A549 (cell line): ENCODE measurements around the gene PCNX1. TPM values are rescaled to one million over a fixed set of nuclear protein-coding genes. Genes with fewer than 3 reads are reported as not detected.

ENCODE experiments used
- ATAC-seq, 2 experiments: fragments of 200-7000 bp in 1 of 2; fragments of >200 bp in 1 of 2; cut with Nextera tagmentation in 1 of 2; cut with Tn5 transposase in 1 of 2; 3 replicates each; pipeline versions ENCODE4 v1.8.0 to v1.9.1; 2018 to 2020; ENCODE audit warnings: mild to moderate bottlenecking in 1 of 2, moderate library complexity in 1 of 2
- CTCF ChIA-PET: fragments of 300-600 bp; sonication (Branson Sonifier 250); formaldehyde crosslinking; extraction: SDS; loops from one replicate; lab custom pipeline; 2021; ENCODE audit warnings: antibody characterized with exemption, inconsistent platforms; lab: Yijun Ruan, JAX
- POLR2A ChIA-PET: fragments of 350-600 bp; formaldehyde crosslinking; extraction: SDS; loops from one replicate; lab custom pipeline; 2021; ENCODE audit warnings: antibody characterized with exemption, inconsistent platforms; lab: Yijun Ruan, JAX
- DNase-seq, 2 experiments: peaks; one replicate each; pipeline versions ENCODE4 v3.0.0 to v3.0.0-alpha.2; 2011 to 2016; ENCODE audit warnings: low read depth in 1 of 2, low spot score in 1 of 2
- FAIRE-seq: peaks from 2 replicates; lab custom pipeline; 2011; peaks lifted over from hg19 to GRCh38; lab: Jason Lieb, UNC
- H3K27ac ChIP-seq, 2 experiments: fragments of >200 bp; sonication (Bioruptor Twin); formaldehyde crosslinking; 3 replicates each; pipeline ENCODE4 v1.5.1; 2016 to 2017
- H3K4me1 ChIP-seq: fragments of >200 bp; sonication (Bioruptor Twin); formaldehyde crosslinking; 3 replicates; pipeline ENCODE4 v1.6.1; 2016
- H3K4me2 ChIP-seq: fragments of >200 bp; sonication (Bioruptor Twin); formaldehyde crosslinking; 3 replicates; pipeline ENCODE4 v1.6.1; 2016
- H3K4me3 ChIP-seq: fragments of >200 bp; sonication (Bioruptor Twin); formaldehyde crosslinking; 3 replicates; pipeline ENCODE4 v1.5.1; 2016
- H3K9me3 ChIP-seq: fragments of >200 bp; sonication (Bioruptor Twin); formaldehyde crosslinking; 3 replicates; pipeline ENCODE4 v1.6.1; 2016
- CHD2 ChIP-seq: fragments of 150-350 bp; IDR thresholded peaks from 2 replicates; pipeline ENCODE4 v1.6.1; 2014; ENCODE audit warnings: low read length; ENCODE audit not compliant: partially characterized antibody
- E2F6 ChIP-seq: IDR thresholded peaks from 2 replicates; pipeline ENCODE4 v1.6.1; 2012; ENCODE audit warnings: low read depth, borderline replicate concordance
- EHF ChIP-seq: fragments of 250-450 bp; sonication (Bioruptor Pico); IDR thresholded peaks from 2 replicates; pipeline ENCODE4 v1.5.0; 2020; ENCODE audit warnings: mild to moderate bottlenecking
- EHMT2 ChIP-seq: fragments of 200-600 bp; sonication (generic); IDR thresholded peaks from 2 replicates; pipeline ENCODE4 v1.6.1; 2016; ENCODE audit warnings: antibody characterized with exemption, low read depth, mild to moderate bottlenecking, moderate library complexity
- ELK1 ChIP-seq: fragments of 150-350 bp; IDR thresholded peaks from 2 replicates; pipeline ENCODE4 v1.6.1; 2014; ENCODE audit warnings: low read depth, mild to moderate bottlenecking, low read length
- FOSB ChIP-seq: fragments of 250-450 bp; sonication (Bioruptor Pico); IDR thresholded peaks from 2 replicates; pipeline ENCODE4 v1.5.0; 2020; ENCODE audit warnings: mild to moderate bottlenecking, moderate library complexity
- HDAC2 ChIP-seq: fragments of 200-600 bp; sonication (generic); IDR thresholded peaks from 2 replicates; pipeline ENCODE4 v1.6.1; 2016
- JUN ChIP-seq, 2 experiments: fragments of >200 bp; sonication (Bioruptor Twin); formaldehyde crosslinking; IDR thresholded peaks; 2 replicates in 1 of 2; 3 replicates in 1 of 2; pipeline ENCODE4 v1.6.1; 2016 to 2017
- MAFK ChIP-seq: fragments of 450-650 bp; IDR thresholded peaks from 2 replicates; pipeline ENCODE4 v1.6.1; 2014; ENCODE audit not compliant: partially characterized antibody
- MAZ ChIP-seq: fragments of 150-350 bp; IDR thresholded peaks from 2 replicates; pipeline ENCODE4 v1.6.1; 2014; ENCODE audit warnings: antibody characterized with exemption, low read depth, low read length, borderline replicate concordance
- NPAS2 ChIP-seq: fragments of 250-450 bp; sonication (Bioruptor Pico); IDR thresholded peaks from 2 replicates; pipeline ENCODE4 v1.8.0; 2022; ENCODE audit warnings: mild to moderate bottlenecking, moderate library complexity, borderline replicate concordance
- PBX3 ChIP-seq: IDR thresholded peaks from 2 replicates; pipeline ENCODE4 v1.6.1; 2012
- PHF8 ChIP-seq: fragments of 200-600 bp; sonication (generic); IDR thresholded peaks from 2 replicates; pipeline ENCODE4 v1.6.1; 2016; ENCODE audit warnings: low read depth, mild to moderate bottlenecking, antibody characterized with exemption, moderate library complexity, borderline replicate concordance
- POLR2AphosphoS2 ChIP-seq: conservative IDR thresholded peaks from 2 replicates; pipeline ENCODE4 v1.6.1; 2012; ENCODE audit warnings: low read length, improper control_type of control experiment, inconsistent platforms
- RARB ChIP-seq: fragments of 250-450 bp; sonication (Bioruptor Pico); IDR thresholded peaks from 2 replicates; pipeline ENCODE4 v1.8.0; 2021; ENCODE audit warnings: mild to moderate bottlenecking, moderate library complexity
- RCOR1 ChIP-seq: fragments of 150-350 bp; IDR thresholded peaks from 2 replicates; pipeline ENCODE4 v1.6.1; 2014; ENCODE audit warnings: antibody characterized with exemption, low read length, low read depth
- TP53 ChIP-seq: fragments of 250-450 bp; sonication (Bioruptor Pico); IDR thresholded peaks from 2 replicates; pipeline ENCODE4 v1.5.0; 2021; ENCODE audit warnings: mild to moderate bottlenecking, moderate library complexity
- ZNF302 ChIP-seq: fragments of 250-450 bp; sonication (Bioruptor Pico); IDR thresholded peaks from 2 replicates; pipeline ENCODE4 v1.9.0; 2021; ENCODE audit warnings: inconsistent platforms, mild to moderate bottlenecking, moderate library complexity
- ZSCAN20 ChIP-seq: fragments of 250-450 bp; sonication (Bioruptor Pico); IDR thresholded peaks from 2 replicates; pipeline ENCODE4 v1.8.0; 2022; ENCODE audit warnings: mild to moderate bottlenecking, moderate library complexity
- WGBS: methylation state at CpG from one replicate; pipeline ENCODE4 v1.1.6; 2017; ENCODE audit errors: missing lambda C conversion rate; 5-methylcytosine and 5-hydroxymethylcytosine counted together
- polyA plus RNA-seq, 4 experiments: library from polyadenylated mRNA; depleted of rRNA in 3 of 4; stranded (reverse); fragments of >200 nt; fragmentation: RNase III in 1 of 4; extraction: RNeasy Plus Mini Kit Qiagen cat#74134 plus additional on column Dnase treatment in 1 of 4; gene quantifications; 2 replicates in 3 of 4; 3 replicates in 1 of 4; pipeline ENCODE4 v1.2.3, GENCODE V29; 2011 to 2017
- TF ChIP-seq, protein P1 (sequence below): fragments of 450-650 bp; IDR thresholded peaks from 2 replicates; pipeline ENCODE4 v1.6.1; 2014; ENCODE audit warnings: antibody characterized with exemption

Gene PCNX1
- polyA plus RNA-seq, 2 of the 4 experiments (the other 2 are of a cell fraction): 10.4 to 45.0 TPM

DNA sequence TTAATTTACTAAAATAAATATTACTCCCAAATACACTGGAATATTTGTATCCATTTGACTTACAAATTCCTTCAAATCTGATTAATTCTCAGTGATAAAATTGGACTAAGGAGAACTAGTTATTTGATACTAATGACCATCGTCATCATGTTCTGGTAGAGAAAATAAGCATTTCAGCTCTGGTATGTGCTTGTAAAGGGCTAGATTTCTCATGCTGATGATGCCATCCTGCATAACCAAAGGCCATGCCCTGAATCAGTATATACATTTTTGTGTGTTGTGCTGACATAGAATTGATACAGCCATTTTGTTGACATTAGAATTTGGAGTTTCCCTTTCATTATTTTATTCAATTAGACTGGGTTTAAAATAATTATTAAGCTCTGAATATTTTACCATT, 148.9 kb downstream of the PCNX1 start:
- ATAC-seq (no peak), FAIRE-seq (no peak), DNase-seq (no peak)
- Histone ChIP-seq H3K4me1 (no peaks in the 10 kb centered on the region; the same call in 2 of the 3 replicates), H3K27ac (no peak overlapping the region), H3K9me3 (no peaks in the 10 kb centered on the region), H3K4me3 (no peak overlapping the region), H3K4me2 (no peak overlapping the region)
- WGBS: 90% methylated on average over 1 of the region's 1 CpG
- ChIA-PET POLR2A (no interaction called here), CTCF (no interaction called here)
- TF ChIP-seq RCOR1: no peak
- no peak for TF ChIP-seq JUN (IDR thresholded peaks at IDR 0.05)
- TF ChIP-seq EHMT2: no peak
- no peak for TF ChIP-seq PBX3
- no peak for TF ChIP-seq ELK1
- no peak for TF ChIP-seq EHF (CRISPR knock-in tag)
- TF ChIP-seq ZSCAN20 (CRISPR knock-in tag): no peak
- no peak for TF ChIP-seq NPAS2 (CRISPR knock-in tag)

GRCh38 chr14:71060274-71060673, 153.0 kb downstream of the PCNX1 start:
- Histone ChIP-seq H3K4me1 (peaks cover 7% of the 10 kb centered on the region; the same call in 2 of the 3 replicates), H3K27ac (peak overlapping the region in 1 of 2 experiments; percentile 12; a peak in 1 of 6 replicates), H3K4me2 (no peak overlapping the region), H3K9me3 (peaks cover 3% of the 10 kb centered on the region; the same call in 1 of the 3 replicates), H3K4me3 (no peak overlapping the region)
- DNase-seq (no peak), FAIRE-seq (no peak), ATAC-seq (no peak)
- WGBS: 39% methylated on average over 2 of the region's 2 CpGs
- ChIA-PET POLR2A (no interaction called here), CTCF (interaction anchor here (0.8 kb wide), 1 partner anchor 14 kb away, joined by 3 read pairs; no protein-coding TSS in a partner anchor)
- no peak for TF ChIP-seq POLR2AphosphoS2
- no peak for TF ChIP-seq MAFK
- no peak for TF ChIP-seq TP53 (CRISPR knock-in tag)
- TF ChIP-seq RARB (CRISPR knock-in tag): no peak

DNA sequence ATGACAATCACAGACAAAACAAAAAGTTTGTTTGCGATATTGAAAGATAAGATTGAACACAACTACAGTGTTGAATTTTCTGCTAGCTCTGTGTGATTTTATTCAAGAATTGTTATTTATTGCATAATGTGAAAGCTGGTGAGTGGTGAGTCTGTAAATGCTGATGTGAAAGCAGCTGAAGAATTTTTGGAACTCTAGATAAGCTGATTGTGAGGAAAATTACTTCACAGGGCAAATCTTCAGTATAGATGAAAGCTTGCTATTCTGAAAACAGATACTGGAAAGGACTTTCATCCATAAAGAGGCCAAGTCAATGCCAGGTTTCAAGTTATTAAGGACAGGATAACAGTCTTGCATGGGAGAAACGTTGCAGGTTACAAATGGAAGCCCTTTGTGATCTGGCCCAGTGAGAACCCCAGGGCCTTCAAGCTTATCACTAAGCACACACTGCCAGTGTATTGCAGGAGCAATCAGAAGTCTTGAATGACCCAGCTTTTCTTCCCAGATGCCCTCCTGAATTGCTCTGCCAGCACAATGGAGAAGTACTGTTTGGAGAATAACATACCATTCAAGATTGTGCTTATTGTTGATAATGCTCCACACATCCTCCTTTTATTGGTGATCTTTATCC, 153.7 kb downstream of the PCNX1 start:
- TF ChIP-seq CHD2 (no peak), PHF8 (no peak), POLR2AphosphoS2 (no peak), JUN (IDR thresholded peaks at IDR 0.05) (no peak), FOSB (CRISPR knock-in tag) (no peak), ZNF302 (CRISPR knock-in tag) (no peak), E2F6 (no peak), HDAC2 (no peak), MAZ (no peak), TP53 (CRISPR knock-in tag) (no peak)
- TF ChIP-seq, protein P1, sequence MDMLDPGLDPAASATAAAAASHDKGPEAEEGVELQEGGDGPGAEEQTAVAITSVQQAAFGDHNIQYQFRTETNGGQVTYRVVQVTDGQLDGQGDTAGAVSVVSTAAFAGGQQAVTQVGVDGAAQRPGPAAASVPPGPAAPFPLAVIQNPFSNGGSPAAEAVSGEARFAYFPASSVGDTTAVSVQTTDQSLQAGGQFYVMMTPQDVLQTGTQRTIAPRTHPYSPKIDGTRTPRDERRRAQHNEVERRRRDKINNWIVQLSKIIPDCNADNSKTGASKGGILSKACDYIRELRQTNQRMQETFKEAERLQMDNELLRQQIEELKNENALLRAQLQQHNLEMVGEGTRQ: no peak
- ChIA-PET POLR2A (interaction anchor here (0.6 kb wide), 1 partner anchor 213 kb away, joined by 4 read pairs; no protein-coding TSS in a partner anchor), CTCF (interaction anchor here (0.8 kb wide), 1 partner anchor 13 kb away, joined by 3 read pairs; no protein-coding TSS in a partner anchor)

More for the DNA sequence above, 153.7 kb downstream of the PCNX1 start:
- FAIRE-seq (no peak), ATAC-seq (no peak), DNase-seq (no peak)
- WGBS: 82% methylated on average over 2 of the region's 2 CpGs
- no peak overlapping the region for H3K4me2 ChIP-seq
- peak overlapping the region in 1 of 2 experiments; percentile 12; a peak in 1 of 6 replicates for H3K27ac ChIP-seq
- peaks cover 7% of the 10 kb centered on the region; the same call in 2 of the 3 replicates for H3K4me1 ChIP-seq
- H3K9me3 ChIP-seq: peaks cover 3% of the 10 kb centered on the region; the same call in 1 of the 3 replicates
- H3K4me3 ChIP-seq: no peak overlapping the region
